Retinal pigment epithelial cell (primary cell): ENCODE data around the gene MRFAP1.

ENCODE experiments used
- DNase-seq: peaks from one replicate; pipeline ENCODE4 v3.0.0-alpha.2; 2010; ENCODE audit warnings: low read depth
- H3K4me3 ChIP-seq: 2 replicates; pipeline ENCODE4 v1.5.1; 2011; ENCODE audit warnings: mild to moderate bottlenecking, low read length, control low read depth, moderate library complexity
- CTCF ChIP-seq: conservative IDR thresholded peaks from 2 replicates; pipeline ENCODE4 v1.5.1; 2011; ENCODE audit warnings: low read depth, low read length, control low read depth, inconsistent platforms

The MRFAP1 gene

DNA sequence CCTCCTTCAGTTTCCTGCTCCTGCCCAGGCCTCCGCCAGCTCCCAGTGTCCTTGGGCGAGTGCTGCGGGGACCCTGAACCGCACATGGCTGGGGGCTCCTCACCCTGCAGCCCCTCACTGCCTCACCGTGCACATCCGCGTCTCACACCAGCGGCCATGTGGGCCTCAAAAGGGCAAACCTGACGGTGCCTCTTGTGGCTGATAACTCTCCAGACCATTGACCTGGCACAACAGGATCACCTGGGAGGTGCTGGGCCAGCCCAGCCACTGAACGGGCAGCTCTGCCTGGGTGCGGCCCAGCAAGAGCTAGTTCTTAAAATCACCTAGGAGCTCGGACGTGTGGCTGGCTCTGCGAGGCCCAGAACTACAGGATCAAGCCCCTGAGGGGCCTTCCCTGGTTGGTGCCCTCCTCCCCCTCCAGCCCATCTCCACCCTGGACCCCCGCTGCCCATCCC lies 49.0 kb downstream of the MRFAP1 start:
- no peak for TF ChIP-seq CTCF
- no peak overlapping the region for H3K4me3 ChIP-seq
- DNase-seq, result no peak
